GM23338 (cell line): ENCODE measurements around the gene LRRC4. TPM values are rescaled to one million over a fixed set of nuclear protein-coding genes. Genes with fewer than 3 reads are reported as not detected.

Source experiments
- ATAC-seq: fragments of 200-7000 bp; cut with Tn5 transposase; 3 replicates; pipeline ENCODE4 v1.9.1; 2020
- DNase-seq: peaks from one replicate; pipeline ENCODE4 v3.0.0-alpha.2; 2015; ENCODE audit warnings: low spot score
- H2AFZ ChIP-seq: fragments of 200-600 bp; sonication (generic); 2 replicates; pipeline ENCODE4 v1.8.0; 2016; ENCODE audit warnings: antibody characterized with exemption, mild to moderate bottlenecking, moderate library complexity
- H3F3A ChIP-seq: fragments of 200-600 bp; sonication (generic); replicated peaks from 2 replicates; pipeline ENCODE4 v1.8.0; 2017; ENCODE audit warnings: antibody characterized with exemption, mixed run types, low read depth
- H3K27ac ChIP-seq: fragments of 200-600 bp; sonication (generic); 2 replicates; pipeline ENCODE4 v1.6.1; 2016; ENCODE audit warnings: low read depth
- H3K27me3 ChIP-seq: fragments of 200-600 bp; sonication (generic); 2 replicates; pipeline ENCODE4 v1.8.0; 2016; ENCODE audit warnings: mild to moderate bottlenecking, mixed run types, moderate library complexity; ENCODE audit not compliant: insufficient read depth
- H3K36me3 ChIP-seq: fragments of 200-600 bp; sonication (generic); 2 replicates; pipeline ENCODE4 v1.8.0; 2016; ENCODE audit warnings: mild to moderate bottlenecking; ENCODE audit not compliant: insufficient read depth
- H3K4me1 ChIP-seq: fragments of 200-600 bp; sonication (generic); 2 replicates; pipeline ENCODE4 v1.8.0; 2016; ENCODE audit warnings: mild to moderate bottlenecking, moderate library complexity; ENCODE audit not compliant: insufficient read depth
- H3K4me2 ChIP-seq: fragments of 200-600 bp; sonication (generic); 2 replicates; pipeline ENCODE4 v1.7.1; 2017; ENCODE audit warnings: mixed run types
- H3K4me3 ChIP-seq: fragments of 200-600 bp; sonication (generic); 2 replicates; pipeline ENCODE4 v1.6.1; 2016; ENCODE audit warnings: mixed run types
- H3K79me2 ChIP-seq: fragments of 200-600 bp; sonication (generic); replicated peaks from 2 replicates; pipeline ENCODE4 v1.8.0; 2017; ENCODE audit warnings: mild to moderate bottlenecking; ENCODE audit not compliant: insufficient read depth
- H3K9me2 ChIP-seq: fragments of 200-600 bp; sonication (generic); 2 replicates; pipeline ENCODE4 v1.8.0; 2017; ENCODE audit not compliant: insufficient read depth
- H4K20me1 ChIP-seq: fragments of 200-600 bp; sonication (generic); replicated peaks from 2 replicates; pipeline ENCODE4 v1.8.0; 2017; ENCODE audit warnings: mild to moderate bottlenecking; ENCODE audit not compliant: insufficient read depth
- H3K27ac Mint-ChIP-seq: 2 replicates; pipeline ENCODE4 v1.8.0; 2020; ENCODE audit warnings: inconsistent platforms, mild to moderate bottlenecking, moderate library complexity, mixed read lengths
- H3K27me3 Mint-ChIP-seq: 3 replicates; pipeline ENCODE4 v1.8.0; 2022; ENCODE audit warnings: low read depth, mild to moderate bottlenecking, moderate library complexity, mixed read lengths, inconsistent platforms; ENCODE audit not compliant: insufficient read depth, poor library complexity
- H3K36me3 Mint-ChIP-seq: 3 replicates; pipeline ENCODE4 v1.8.0; 2021; ENCODE audit warnings: low read depth, mild to moderate bottlenecking, inconsistent platforms, moderate library complexity, mixed read lengths
- H3K4me1 Mint-ChIP-seq: 3 replicates; pipeline ENCODE4 v1.8.0; 2020; ENCODE audit warnings: mild to moderate bottlenecking, inconsistent platforms, mixed read lengths
- H3K4me3 Mint-ChIP-seq: 3 replicates; pipeline ENCODE4 v1.8.0; 2021; ENCODE audit warnings: moderate library complexity, mild to moderate bottlenecking, inconsistent platforms, mixed read lengths
- H3K9me3 Mint-ChIP-seq: 3 replicates; pipeline ENCODE4 v1.8.0; 2020; ENCODE audit warnings: moderate library complexity, mild to moderate bottlenecking, inconsistent platforms, mixed read lengths
- CREB1 ChIP-seq: fragments of 250-450 bp; sonication (Bioruptor Pico); IDR thresholded peaks from 2 replicates; pipeline ENCODE4 v1.5.0; 2020; ENCODE audit warnings: low read depth, mild to moderate bottlenecking, moderate library complexity
- CTCF ChIP-seq, 2 experiments: fragments of 200-600 bp in 1 of 2; sonication (generic) in 1 of 2; conservative IDR thresholded peaks; 2 replicates each; pipeline versions ENCODE4 v1.5.1 to v1.6.1; 2016 to 2017; ENCODE audit warnings: antibody characterized with exemption in 2 of 2, low read depth in 2 of 2, mild to moderate bottlenecking in 2 of 2, moderate library complexity in 1 of 2
- EZH2phosphoT487 ChIP-seq: fragments of 200-600 bp; sonication (generic); IDR thresholded peaks from one replicate; pipeline ENCODE4 v1.8.1; 2018; ENCODE audit warnings: antibody characterized with exemption; ENCODE audit not compliant: unreplicated experiment
- NANOG ChIP-seq: IDR thresholded peaks from 2 replicates; pipeline ENCODE4 v1.6.1; 2016; ENCODE audit warnings: antibody characterized with exemption, borderline replicate concordance
- POLR2AphosphoS5 ChIP-seq: IDR thresholded peaks from 2 replicates; pipeline ENCODE4 v1.6.1; 2016; ENCODE audit warnings: antibody characterized with exemption, low read depth
- STAT1 ChIP-seq: IDR thresholded peaks from one replicate; pipeline ENCODE4 v1.6.1; 2016; ENCODE audit warnings: antibody characterized with exemption; ENCODE audit not compliant: unreplicated experiment
- ZNF114 ChIP-seq: fragments of 250-450 bp; sonication (Bioruptor Pico); IDR thresholded peaks from 2 replicates; pipeline ENCODE4 v1.5.0; 2020; ENCODE audit warnings: mild to moderate bottlenecking, moderate library complexity
- ZNF331 ChIP-seq: fragments of 250-450 bp; sonication (Bioruptor Pico); IDR thresholded peaks from 2 replicates; pipeline ENCODE4 v1.5.0; 2020; ENCODE audit warnings: low read depth, mild to moderate bottlenecking, moderate library complexity
- ZNF462 ChIP-seq: fragments of 250-450 bp; sonication (Bioruptor Pico); IDR thresholded peaks from 2 replicates; pipeline ENCODE4 v1.5.0; 2020; ENCODE audit warnings: mild to moderate bottlenecking, moderate library complexity
- polyA plus RNA-seq: library from polyadenylated mRNA; unstranded; fragments of >200 nt; fragmentation: Nextera tagmentation; extraction: Ambion mirVana; gene quantifications from 2 replicates; pipeline ENCODE4 v1.2.1, GENCODE V29; 2016
- total RNA-seq: library from RNA; depleted of rRNA; stranded (reverse); fragments of >200 nt; shearing (Covaris generic); gene quantifications from 2 replicates; pipeline ENCODE4 v1.2.3, GENCODE V29; 2014

Gene LRRC4
- total and polyA plus RNA-seq, 2 experiments from 2014 or later = 1.9 to 5.2 TPM

- Histone ChIP-seq H3K27ac (peak overlapping the region; percentile 26; the same call in 1 of the 2 replicates), H3K9me2 (no peaks in the 10 kb centered on the region), H3K36me3 (no peaks in the 10 kb centered on the region), H2AFZ (no peak overlapping the region), H3K79me2 (peaks cover 20% of the 10 kb centered on the region; the same call in 1 of the 2 replicates), H3F3A (no peaks in the 10 kb centered on the region; the same call in 1 of the 2 replicates), H3K27me3 (no peaks in the 10 kb centered on the region), H3K4me2 (no peak overlapping the region), H4K20me1 (peaks cover 25% of the 10 kb centered on the region), H3K4me3 (no peak overlapping the region), H3K4me1 (peaks cover 53% of the 10 kb centered on the region)
- peak in 1 of 2 experiments; percentile 33; a peak in 2 of 4 replicates for TF ChIP-seq CTCF (conservative IDR thresholded peaks at IDR 0.05; ENCODE audit: low read depth in 2 of 2)
- no peak for TF ChIP-seq POLR2AphosphoS5
- ATAC-seq (peak; percentile 8; the same call in 1 of the 3 replicates), DNase-seq (peak; percentile 39)
- H3K27me3 Mint-ChIP-seq = peaks cover 10% of the 10 kb centered on the region
- H3K9me3 Mint-ChIP-seq = no peaks in the 10 kb centered on the region
- H3K4me1 Mint-ChIP-seq = peaks cover 73% of the 10 kb centered on the region
- no peak overlapping the region for H3K27ac Mint-ChIP-seq
- no peak overlapping the region for H3K4me3 Mint-ChIP-seq
- H3K36me3 Mint-ChIP-seq = peaks cover 6% of the 10 kb centered on the region
Measured at GRCh38 chr7:128017460-128017859, 13.8 kb downstream of the LRRC4 start.

- H3K27ac ChIP-seq = no peak overlapping the region
- no peak for ATAC-seq
- peaks cover 61% of the 10 kb centered on the region for H3K4me1 ChIP-seq
- H3K4me1 Mint-ChIP-seq = peaks cover 74% of the 10 kb centered on the region
- H3K79me2 ChIP-seq = peaks cover 16% of the 10 kb centered on the region
- no peaks in the 10 kb centered on the region for H3K9me3 Mint-ChIP-seq
- H3F3A ChIP-seq = no peaks in the 10 kb centered on the region; the same call in 1 of the 2 replicates
- H3K4me2 ChIP-seq = no peak overlapping the region
- peaks cover 10% of the 10 kb centered on the region for H3K27me3 Mint-ChIP-seq
- H3K36me3 Mint-ChIP-seq = peaks cover 3% of the 10 kb centered on the region; the same call in 2 of the 3 replicates
- no peaks in the 10 kb centered on the region for H3K36me3 ChIP-seq
- no peak overlapping the region for H3K4me3 ChIP-seq
- no peak for DNase-seq
- no peak overlapping the region for H2AFZ ChIP-seq
- H3K4me3 Mint-ChIP-seq = no peak overlapping the region
- H3K9me2 ChIP-seq = no peaks in the 10 kb centered on the region
- no peak overlapping the region for H3K27ac Mint-ChIP-seq
- H4K20me1 ChIP-seq = peaks cover 36% of the 10 kb centered on the region
- no peaks in the 10 kb centered on the region for H3K27me3 ChIP-seq
- no peak for TF ChIP-seq NANOG
- no peak for TF ChIP-seq EZH2phosphoT487
- no peak for TF ChIP-seq POLR2AphosphoS5
- TF ChIP-seq CTCF (conservative IDR thresholded peaks at IDR 0.05; ENCODE audit: low read depth in 2 of 2) = no peak
- TF ChIP-seq ZNF114 (CRISPR knock-in tag) = no peak
- TF ChIP-seq CREB1 = no peak
- no peak for TF ChIP-seq ZNF462 (CRISPR knock-in tag)
- TF ChIP-seq ZNF331 = no peak
- no peak for TF ChIP-seq STAT1
Measured at GRCh38 chr7:128014811-128015210, 16.4 kb downstream of the LRRC4 start.
